Neuronal stem cell (in vitro differentiated cells): ENCODE measurements around the gene NAAA.
"Not testable (repeated sequence)": the region's sequence is repeated elsewhere in the genome, so short reads cannot be mapped to it uniquely, and the experiment has no call there.

Source experiments
- DNase-seq: peaks from one replicate; pipeline ENCODE4 v3.0.0-alpha.2; 2013; ENCODE audit warnings: low spot score
- H2AFZ ChIP-seq: one replicate; pipeline ENCODE4 v1.6.1; 2013; ENCODE audit warnings: mild to moderate bottlenecking, low read length, inconsistent platforms
- H2AK5ac ChIP-seq: 2 replicates; pipeline ENCODE4 v1.6.1; 2013; ENCODE audit warnings: low read depth, mild to moderate bottlenecking, inconsistent platforms, low read length, moderate library complexity, mixed read lengths
- H2BK120ac ChIP-seq: 2 replicates; pipeline ENCODE4 v1.6.1; 2013; ENCODE audit warnings: low read depth, mild to moderate bottlenecking, inconsistent platforms, low read length, moderate library complexity, mixed read lengths
- H2BK12ac ChIP-seq: one replicate; pipeline ENCODE4 v1.6.1; 2013; ENCODE audit warnings: low read length, inconsistent platforms
- H2BK15ac ChIP-seq: 2 replicates; pipeline ENCODE4 v1.6.1; 2013; ENCODE audit warnings: mild to moderate bottlenecking, low read length, inconsistent platforms, mixed read lengths
- H2BK5ac ChIP-seq: one replicate; pipeline ENCODE4 v1.6.1; 2013; ENCODE audit warnings: inconsistent platforms, mild to moderate bottlenecking, low read length, moderate library complexity
- H3K14ac ChIP-seq: one replicate; pipeline ENCODE4 v1.6.1; 2013; ENCODE audit warnings: low read length, inconsistent platforms
- H3K18ac ChIP-seq: 2 replicates; pipeline ENCODE4 v1.6.1; 2013; ENCODE audit warnings: low read length, inconsistent platforms
- H3K23ac ChIP-seq: 2 replicates; pipeline ENCODE4 v1.6.1; 2013; ENCODE audit warnings: low read depth, mild to moderate bottlenecking, mixed read lengths, low read length, inconsistent platforms; ENCODE audit not compliant: poor library complexity
- H3K27ac ChIP-seq: replicated peaks from 3 replicates; pipeline ENCODE4 v1.5.1; 2013; ENCODE audit warnings: low read length, inconsistent platforms
- H3K27me3 ChIP-seq, 3 experiments: 2 replicates each; pipeline ENCODE4 v1.6.1; 2013; ENCODE audit warnings: low read length in 3 of 3, mild to moderate bottlenecking in 2 of 3, inconsistent platforms in 1 of 3, low read depth in 1 of 3, mixed read lengths in 1 of 3, moderate library complexity in 1 of 3; ENCODE audit not compliant: control insufficient read depth in 3 of 3, insufficient read depth in 3 of 3
- H3K36me3 ChIP-seq, 2 donors: replicated peaks in 1 of 2; 2 replicates each; pipeline ENCODE4 v1.6.1; 2013; ENCODE audit warnings: low read length in 2 of 2; ENCODE audit not compliant: control insufficient read depth in 2 of 2, insufficient read depth in 2 of 2
- H3K4ac ChIP-seq: 2 replicates; pipeline ENCODE4 v1.6.1; 2013; ENCODE audit warnings: inconsistent platforms, mild to moderate bottlenecking, low read length, moderate library complexity
- H3K4me1 ChIP-seq, 2 donors: 1 replicate in 1 of 2; 2 replicates in 1 of 2; pipeline ENCODE4 v1.6.1; 2013; ENCODE audit warnings: low read length in 2 of 2, low read depth in 1 of 2; ENCODE audit not compliant: control insufficient read depth in 2 of 2, insufficient read depth in 1 of 2
- H3K4me2 ChIP-seq: one replicate; pipeline ENCODE4 v1.6.1; 2013; ENCODE audit warnings: mild to moderate bottlenecking, low read length, inconsistent platforms; ENCODE audit not compliant: insufficient read depth, poor library complexity, severe bottlenecking
- H3K4me3 ChIP-seq, 2 donors: 2 replicates each; pipeline ENCODE4 v1.5.1; 2013; ENCODE audit warnings: low read length in 2 of 2, mild to moderate bottlenecking in 2 of 2, inconsistent platforms in 1 of 2, moderate library complexity in 1 of 2
- H3K79me1 ChIP-seq: one replicate; pipeline ENCODE4 v1.6.1; 2013; ENCODE audit warnings: low read depth, mild to moderate bottlenecking, inconsistent platforms, low read length, moderate library complexity
- H3K9ac ChIP-seq: one replicate; pipeline ENCODE4 v1.6.1; 2013; ENCODE audit warnings: mild to moderate bottlenecking, low read depth, low read length, inconsistent platforms; ENCODE audit not compliant: poor library complexity
- H3K9me3 ChIP-seq, 2 donors: replicated peaks in 1 of 2; 2 replicates each; pipeline versions ENCODE3 to v1.6.1; 2013; ENCODE audit warnings: low read length in 2 of 2, mild to moderate bottlenecking in 2 of 2, inconsistent platforms in 1 of 2, low read depth in 1 of 2, mixed read lengths in 1 of 2, moderate library complexity in 1 of 2; ENCODE audit not compliant: control insufficient read depth in 2 of 2, insufficient read depth in 1 of 2
- H4K8ac ChIP-seq: one replicate; pipeline ENCODE4 v1.6.1; 2013; ENCODE audit warnings: low read depth, mild to moderate bottlenecking, inconsistent platforms, low read length, moderate library complexity
- H4K91ac ChIP-seq: one replicate; pipeline ENCODE4 v1.6.1; 2013; ENCODE audit warnings: low read length, low read depth, mild to moderate bottlenecking, inconsistent platforms; ENCODE audit not compliant: poor library complexity
- WGBS, 2 donors: extraction: QIAGEN DNeasy Blood & Tissue Kit; methylation state at CpG; one replicate each; pipeline ENCODE4 v1.1.7; 2013; ENCODE audit warnings: missing lambda C conversion rate in 2 of 2, mixed read lengths in 1 of 2; ENCODE audit not compliant: insufficient read length in 2 of 2, insufficient replicate concordance in 1 of 2; ENCODE audit errors: extremely low coverage in 2 of 2; 5-methylcytosine and 5-hydroxymethylcytosine counted together

Gene NAAA

DNA sequence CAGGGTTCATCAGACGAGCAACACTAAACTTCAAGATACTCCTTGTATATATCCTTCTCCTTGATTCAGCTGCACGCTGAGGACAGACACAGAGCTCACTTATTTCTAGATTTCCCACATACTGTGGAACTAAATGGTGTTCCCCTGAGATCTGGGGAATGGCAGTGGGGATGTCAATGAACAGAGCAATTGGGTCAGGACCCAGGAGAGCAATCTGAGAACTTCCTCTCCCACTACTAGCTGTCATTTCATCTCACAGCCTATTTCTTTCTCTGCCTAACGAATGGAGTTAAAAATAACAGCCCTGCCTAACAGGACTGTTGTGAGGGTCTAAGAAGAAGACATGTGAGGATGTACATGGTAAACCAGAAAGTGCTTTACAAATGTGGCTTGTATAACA is 10.7 kb downstream of the NAAA start:
- Histone ChIP-seq H3K23ac (no peak overlapping the region), H4K8ac (no peak overlapping the region), H3K4me2 (no peak overlapping the region), H4K91ac (no peak overlapping the region), H3K36me3 (no peaks in the 10 kb centered on the region), H2BK12ac (no peak overlapping the region), H2BK120ac (no peak overlapping the region), H3K4ac (no peak overlapping the region), H3K4me3 (no peak overlapping the region), H3K18ac (no peak overlapping the region), H2AK5ac (no peak overlapping the region), H3K27me3 (no peaks in the 10 kb centered on the region), H3K4me1 (no peaks in the 10 kb centered on the region), H2AFZ (no peak overlapping the region), H3K79me1 (no peaks in the 10 kb centered on the region), H2BK15ac (no peak overlapping the region), H3K9me3 (no peaks in the 10 kb centered on the region), H3K14ac (no peak overlapping the region), H2BK5ac (no peak overlapping the region), H3K27ac (no peak overlapping the region), H3K9ac (no peak overlapping the region)
- WGBS, 2 donors, result no CpG with 5 or more reads among the region's 3 CpGs
- no peak for DNase-seq

DNA sequence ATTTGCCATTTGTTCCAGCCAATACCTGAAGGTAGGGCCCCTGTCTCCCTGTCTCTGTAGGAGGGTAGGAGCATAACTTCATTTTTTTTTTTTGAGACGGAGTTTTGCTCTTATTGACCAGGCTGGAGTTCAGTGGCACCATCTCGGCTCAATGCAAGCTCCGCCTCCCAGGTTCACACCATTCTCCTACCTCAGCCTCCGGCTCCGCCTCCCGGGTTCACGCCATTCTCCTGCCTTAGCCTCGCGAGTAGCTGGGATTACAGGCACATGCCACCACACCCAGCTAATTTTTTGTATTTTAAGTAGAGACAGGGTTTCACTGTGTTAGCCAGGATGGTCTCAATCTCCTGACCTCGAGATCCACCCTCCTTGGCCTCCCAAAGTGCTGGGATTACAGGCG is 15.9 kb downstream of the NAAA start:
- H4K91ac ChIP-seq, H2BK12ac ChIP-seq, DNase-seq, H3K9ac ChIP-seq, H3K9me3 ChIP-seq, H2BK120ac ChIP-seq, H2AK5ac ChIP-seq, H3K4me1 ChIP-seq, H2BK5ac ChIP-seq, H3K4ac ChIP-seq, H3K4me3 ChIP-seq, H4K8ac ChIP-seq, H3K27ac ChIP-seq, H3K79me1 ChIP-seq, H3K27me3 ChIP-seq, H3K4me2 ChIP-seq, H3K23ac ChIP-seq, H2BK15ac ChIP-seq, H3K14ac ChIP-seq, H3K36me3 ChIP-seq, H2AFZ ChIP-seq, H3K18ac ChIP-seq: not testable (repeated sequence)
- WGBS, 2 donors, result no CpG with 5 or more reads among the region's 11 CpGs

DNA sequence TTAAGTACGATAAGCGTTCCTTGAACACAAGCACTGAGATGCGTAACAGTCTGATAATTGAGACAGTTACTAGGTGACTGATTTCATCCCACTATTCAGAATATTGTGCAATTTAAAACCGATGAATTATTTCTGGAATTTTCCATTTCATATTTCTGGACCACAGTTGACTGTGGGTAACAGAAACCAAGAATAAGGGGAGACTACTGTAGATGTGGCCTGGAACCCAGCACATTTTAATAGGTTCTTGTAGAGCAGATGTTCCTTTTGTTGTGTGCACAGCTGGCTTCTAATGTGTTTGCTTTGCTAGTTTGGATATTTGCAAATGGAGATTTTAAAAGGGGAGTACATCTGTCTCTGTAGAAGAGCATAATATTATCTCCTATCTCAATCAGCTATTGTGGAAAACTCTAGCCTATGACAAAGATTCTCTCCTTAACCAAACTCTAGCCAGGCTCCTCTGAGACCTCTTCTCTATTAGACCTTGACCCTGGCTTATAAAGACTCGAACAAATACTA is 16.4 kb downstream of the NAAA start:
- Histone ChIP-seq H3K9me3 (peaks cover 0 to 2% of the 10 kb centered on the region in 2 donors), H2AK5ac (no peak overlapping the region), H3K18ac (no peak overlapping the region)

DNA sequence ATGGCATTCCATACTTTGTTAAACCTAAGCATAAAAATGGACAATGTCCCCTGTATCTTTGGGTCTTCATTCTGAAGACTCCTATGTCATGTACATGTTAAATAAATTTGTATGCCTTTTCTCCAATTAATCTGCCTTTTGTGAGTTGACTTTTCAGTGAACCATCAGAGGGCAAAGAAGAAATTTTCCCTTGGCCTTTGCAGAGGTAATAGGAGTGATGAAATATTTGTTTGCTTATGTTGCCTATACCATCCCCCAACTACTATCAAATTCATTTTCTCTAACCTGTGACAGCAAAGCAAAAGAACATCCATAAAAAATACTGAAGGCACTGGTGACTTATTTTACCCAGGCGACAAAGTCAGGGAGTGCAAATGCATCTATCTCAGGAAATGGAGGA is 18.2 kb downstream of the NAAA start:
- Histone ChIP-seq H3K27me3 (no peaks in the 10 kb centered on the region), H2BK5ac (no peak overlapping the region), H3K4me3 (no peak overlapping the region), H4K8ac (no peak overlapping the region), H2BK120ac (no peak overlapping the region), H3K4me2 (no peak overlapping the region), H3K4me1 (peaks cover 1 to 3% of the 10 kb centered on the region in 2 donors), H2BK15ac (no peak overlapping the region), H3K9me3 (peaks cover 0 to 2% of the 10 kb centered on the region in 2 donors), H3K9ac (no peak overlapping the region), H3K79me1 (no peaks in the 10 kb centered on the region), H3K23ac (no peak overlapping the region), H3K36me3 (peaks cover 0 to 3% of the 10 kb centered on the region in 2 donors), H4K91ac (no peak overlapping the region), H3K4ac (no peak overlapping the region), H3K27ac (no peak overlapping the region), H2AK5ac (no peak overlapping the region), H3K14ac (no peak overlapping the region), H2AFZ (no peak overlapping the region), H3K18ac (no peak overlapping the region), H2BK12ac (no peak overlapping the region)
- WGBS, 2 donors, result no CpG with 5 or more reads among the region's 1 CpG
- no peak for DNase-seq

More for the DNA sequence above, 16.4 kb downstream of the NAAA start:
- Histone ChIP-seq H3K4me3 (no peak overlapping the region), H2BK15ac (no peak overlapping the region), H2BK120ac (no peak overlapping the region), H3K4me1 (peaks cover 1 to 3% of the 10 kb centered on the region in 2 donors), H3K27me3 (no peaks in the 10 kb centered on the region), H3K4ac (no peak overlapping the region), H3K9ac (no peak overlapping the region), H3K27ac (no peak overlapping the region), H2BK5ac (no peak overlapping the region), H4K8ac (no peak overlapping the region), H3K14ac (no peak overlapping the region), H2AFZ (no peak overlapping the region), H4K91ac (no peak overlapping the region), H3K4me2 (no peak overlapping the region), H2BK12ac (no peak overlapping the region), H3K79me1 (no peaks in the 10 kb centered on the region), H3K23ac (no peak overlapping the region), H3K36me3 (peaks cover 0 to 3% of the 10 kb centered on the region in 2 donors)
- DNase-seq, result no peak
- no CpG with 5 or more reads among the region's 5 CpGs for WGBS, 2 donors
